Right cardiac atrium (tissue), 5 donors: ENCODE data around the gene SESN1. TPM values are rescaled to one million over a fixed set of nuclear protein-coding genes. Genes with fewer than 3 reads are reported as not detected.

Source experiments
- polyA plus RNA-seq: library from polyadenylated mRNA; stranded (reverse); fragments of 200-250 nt; gene quantifications from one replicate; pipeline ENCODE4 v1.2.3, GENCODE V29; 2013
- total RNA-seq, 4 donors: library from RNA; stranded (reverse); fragmentation: NEBNext Ultra II Directional; extraction: Animal tissue kit (Norgen Biotek cat#: 25700); gene quantifications; one replicate each; pipeline ENCODE4 v1.2.1, GENCODE V29; 2021
- donor health status: healthy with polysubstance abuse.
- donor health status: DM: no; HTN: yes; CAD: no.
- donor health status: DM: no; HTN: no; CAD: no.
- donor health status: DM: no; HTN: yes; CAD: no; lungs with severe emphysema.
- donor health status: DM: yes; HTN: yes; CAD: no.

The SESN1 gene
- total and polyA plus RNA-seq, 5 donors, result 26.5 to 60.5 (median 40.8) TPM

Other genes starting within 250 kb of the SESN1 start
- gene ARMC2, start 246.4 kb downstream of the SESN1 start, total RNA-seq, result 10 to 100 TPM; 12.6 to 16.2 (median 14.0) TPM
- 3.7 TPM for gene ARMC2, start 246.4 kb downstream of the SESN1 start, polyA plus RNA-seq
- gene CEP57L1, start 661 bp upstream of the SESN1 start, total RNA-seq, result 10 to 100 TPM in 1 of 4 donors, 1 to 10 TPM in 3; 7.1 to 10.4 (median 9.1) TPM
- gene CEP57L1, start 661 bp upstream of the SESN1 start, polyA plus RNA-seq, result 8.2 TPM